Endothelial cell of umbilical vein (primary cell): ENCODE measurements around the gene GSN. TPM values are rescaled to one million over a fixed set of nuclear protein-coding genes. Genes with fewer than 3 reads are reported as not detected.

Experiments
- BruUV-seq: library from RNA; stranded (reverse); fragments of 400-500 nt; replicated peaks from 2 replicates; lab custom pipeline; 2021; lab: Mats Ljungman, UMichigan
- CTCF ChIA-PET: fragments of 300-600, 350-600 bp; sonication (Branson Sonifier 250); formaldehyde crosslinking; loops from one replicate; lab custom pipeline; 2021; ENCODE audit warnings: antibody characterized with exemption, inconsistent platforms; lab: Charles Lee
- POLR2A ChIA-PET: fragments of 300-600, 350-600 bp; sonication (Branson Sonifier 250); formaldehyde crosslinking; loops from one replicate; lab custom pipeline; 2021; ENCODE audit warnings: antibody characterized with exemption, inconsistent platforms; lab: Charles Lee
- DNase-seq: peaks from one replicate; pipeline ENCODE4 v3.0.0-alpha.2; 2011; ENCODE audit warnings: low read depth, low spot score
- FAIRE-seq: peaks from 2 replicates; lab custom pipeline; 2011; peaks lifted over from hg19 to GRCh38; lab: Jason Lieb, UNC
- H2AFZ ChIP-seq: 2 replicates; pipeline ENCODE4 v1.6.0; 2012; ENCODE audit warnings: low read depth, low read length, control low read depth, inconsistent platforms
- H3K27ac ChIP-seq: 2 replicates; pipeline ENCODE4 v1.5.1; 2011; ENCODE audit warnings: low read depth, mild to moderate bottlenecking, control low read depth, low read length, moderate library complexity; ENCODE audit not compliant: insufficient read depth
- H3K27me3 ChIP-seq, 2 experiments: 2 replicates each; pipeline versions ENCODE4 v1.6.0 to v1.6.1; 2011; ENCODE audit warnings: low read length in 2 of 2, mixed read lengths in 1 of 2; ENCODE audit not compliant: control insufficient read depth in 2 of 2, insufficient read depth in 2 of 2
- H3K36me3 ChIP-seq, 2 experiments: 2 replicates in 1 of 2; 3 replicates in 1 of 2; pipeline ENCODE4 v1.5.1; 2011; ENCODE audit warnings: low read length in 2 of 2, mild to moderate bottlenecking in 1 of 2, moderate library complexity in 1 of 2; ENCODE audit not compliant: control insufficient read depth in 2 of 2, insufficient read depth in 2 of 2; ENCODE audit errors: extremely low read depth in 1 of 2
- H3K4me1 ChIP-seq: 3 replicates; pipeline ENCODE4 v1.5.1; 2011; ENCODE audit warnings: mild to moderate bottlenecking, low read length; ENCODE audit not compliant: control insufficient read depth, insufficient read depth; ENCODE audit errors: extremely low read depth
- H3K4me2 ChIP-seq: 2 replicates; pipeline ENCODE4 v1.6.1; 2011; ENCODE audit warnings: low read length, control low read depth, mixed read lengths; ENCODE audit not compliant: insufficient read depth
- H3K4me3 ChIP-seq, 3 experiments: fragments of 200-600 bp in 1 of 3; sonication (generic), shearing (Covaris generic) in 1 of 3; replicated peaks in 1 of 3; 2 replicates each; pipeline ENCODE4 v1.5.1; 2011 to 2016; ENCODE audit warnings: control low read depth in 3 of 3, low read length in 3 of 3, mild to moderate bottlenecking in 2 of 3, inconsistent platforms in 1 of 3, low read depth in 1 of 3, moderate library complexity in 1 of 3; ENCODE audit not compliant: insufficient read depth in 1 of 3
- H3K79me2 ChIP-seq: 2 replicates; pipeline ENCODE4 v1.6.0; 2012; ENCODE audit warnings: low read length, inconsistent platforms; ENCODE audit not compliant: control insufficient read depth, insufficient read depth
- H3K9ac ChIP-seq: replicated peaks from 2 replicates; pipeline ENCODE3; 2011; ENCODE audit warnings: low read length, control low read depth; ENCODE audit not compliant: insufficient read depth; ENCODE audit errors: extremely low read depth
- H3K9me1 ChIP-seq: replicated peaks from 3 replicates; pipeline ENCODE4 v1.6.0; 2011; ENCODE audit warnings: mild to moderate bottlenecking, low read length; ENCODE audit not compliant: control insufficient read depth, insufficient read depth; ENCODE audit errors: extremely low read depth
- H3K9me3 ChIP-seq: replicated peaks from 2 replicates; pipeline ENCODE4 v1.5.1; 2012; ENCODE audit warnings: low read length, inconsistent platforms; ENCODE audit not compliant: control insufficient read depth, insufficient read depth
- H4K20me1 ChIP-seq: replicated peaks from 2 replicates; pipeline ENCODE3; 2011; ENCODE audit warnings: mild to moderate bottlenecking, low read length; ENCODE audit not compliant: control insufficient read depth, insufficient read depth; ENCODE audit errors: extremely low read depth
- EZH2 ChIP-seq: IDR thresholded peaks from 2 replicates; pipeline ENCODE4 v1.6.1; 2012; ENCODE audit warnings: borderline replicate concordance, low read depth, mild to moderate bottlenecking, moderate library complexity, low read length, inconsistent platforms; ENCODE audit not compliant: severe bottlenecking
- FOS ChIP-seq: IDR thresholded peaks from 2 replicates; pipeline ENCODE4 v1.6.1; 2011; ENCODE audit warnings: mild to moderate bottlenecking, low read length, moderate library complexity, borderline replicate concordance; ENCODE audit not compliant: insufficient read depth
- GATA2 ChIP-seq: IDR thresholded peaks from 2 replicates; pipeline ENCODE4 v1.7.0; 2011; ENCODE audit warnings: low read depth, mild to moderate bottlenecking, moderate library complexity, mixed read lengths, low read length; ENCODE audit not compliant: insufficient read length, insufficient read depth
- JUN ChIP-seq: IDR thresholded peaks from 2 replicates; pipeline ENCODE4 v1.6.1; 2011; ENCODE audit warnings: borderline replicate concordance, low read depth; ENCODE audit not compliant: insufficient read length, insufficient read depth
- MYC ChIP-seq: IDR thresholded peaks from one replicate; pipeline ENCODE4 v1.6.1; 2011; ENCODE audit warnings: mild to moderate bottlenecking, low read depth, low read length
- POLR2AphosphoS5 ChIP-seq: IDR thresholded peaks from 2 replicates; pipeline ENCODE4 v1.6.1; 2012; ENCODE audit warnings: low read depth, mild to moderate bottlenecking, control low read depth, low read length, moderate library complexity; ENCODE audit not compliant: insufficient read depth
- dilution Hi-C: fragments of 300-500 bp; cut with MboI; formaldehyde crosslinking; loops from one replicate; pipeline ENCODE4 v1.15.0; 2019; ENCODE audit warnings: low sequenced_read_pairs; ENCODE audit not compliant: extremely low pct_ligation_motif_present
- intact Hi-C: fragments of 100-400 bp; cut with micrococcal nuclease; formaldehyde crosslinking; loops from one replicate; pipeline ENCODE4 v1.10.0; 2022
- polyA plus RNA-seq, 4 experiments: library from polyadenylated mRNA; depleted of rRNA in 3 of 4; stranded (reverse) in 3 of 4; unstranded in 1 of 4; fragments of >200 nt; gene quantifications; 2 replicates each; pipeline versions ENCODE4 v1.2.1 to v1.2.3, GENCODE V29; 2011 to 2012; ENCODE audit warnings: missing spikeins in 1 of 4
- total RNA-seq: library from RNA; stranded (reverse); gene quantifications from 2 replicates; pipeline ENCODE4 v1.2.3, GENCODE V29; 2021
- TF ChIP-seq, protein P1 (sequence below), 2 donors: IDR thresholded peaks; 1 replicate in 1 of 2; 2 replicates in 1 of 2; pipeline ENCODE4 v1.5.1; 2011; ENCODE audit warnings: low read length in 2 of 2, mild to moderate bottlenecking in 2 of 2, moderate library complexity in 2 of 2, control low read depth in 1 of 2, inconsistent platforms in 1 of 2, low read depth in 1 of 2; ENCODE audit not compliant: insufficient read depth in 1 of 2; ENCODE audit errors: extremely low read depth in 1 of 2
- TF ChIP-seq, protein P2 (sequence below): IDR thresholded peaks from 2 replicates; pipeline ENCODE4 v1.6.1; 2011; ENCODE audit not compliant: insufficient read depth, insufficient read length

Gene GSN
- total and polyA plus RNA-seq, 2 donors (not counting 3 experiments of a cell fraction or from before 2014, with no cell fraction given): 130 to 232 TPM

DNA sequence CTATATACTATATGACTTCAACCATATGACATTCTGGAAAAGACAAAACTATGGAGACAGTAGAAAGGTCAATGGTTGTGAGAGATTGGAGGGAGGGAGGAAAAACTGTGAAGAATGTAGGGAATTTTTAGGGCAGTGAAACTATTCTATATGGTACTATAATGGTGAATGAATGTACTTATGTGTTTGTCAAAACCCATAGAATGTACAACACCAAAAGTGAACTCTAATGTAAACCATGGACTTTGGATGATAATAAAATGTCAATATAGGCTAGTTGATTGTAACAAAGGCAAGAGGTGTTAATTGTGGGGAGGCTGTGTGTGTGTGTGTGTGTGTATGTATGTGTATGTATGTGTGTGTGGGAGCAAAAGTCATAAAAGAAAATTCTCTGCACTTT is 112.9 kb downstream of the GSN start:
- FAIRE-seq (no peak), DNase-seq (no peak)
- Histone ChIP-seq H3K9me3 (no peaks in the 10 kb centered on the region), H3K4me2 (no peak overlapping the region), H3K36me3 (no peaks in the 10 kb centered on the region), H3K4me3 (no peak overlapping the region), H2AFZ (no peak overlapping the region), H3K79me2 (no peaks in the 10 kb centered on the region), H3K9me1 (no peaks in the 10 kb centered on the region), H3K27me3 (no peaks in the 10 kb centered on the region), H3K27ac (no peak overlapping the region), H4K20me1 (no peaks in the 10 kb centered on the region), H3K9ac (no peak overlapping the region), H3K4me1 (no peaks in the 10 kb centered on the region)
- CTCF ChIA-PET: interaction anchor here (1.7 to 2.1 kb wide), 2 partner anchors 13 to 61 kb away, joined by 7 to 8 read pairs; no protein-coding TSS in a partner anchor
- intact Hi-C loops (no loop called here), dilution Hi-C loops (no loop called here)
- POLR2A ChIA-PET: interaction anchor here (0.7 kb wide), 1 partner anchor 16 kb away, joined by 6 read pairs; no protein-coding TSS in a partner anchor
- no peak for TF ChIP-seq GATA2
- no peak for TF ChIP-seq JUN
- no peak for TF ChIP-seq POLR2AphosphoS5
- no peak for TF ChIP-seq FOS
- TF ChIP-seq, protein P1, sequence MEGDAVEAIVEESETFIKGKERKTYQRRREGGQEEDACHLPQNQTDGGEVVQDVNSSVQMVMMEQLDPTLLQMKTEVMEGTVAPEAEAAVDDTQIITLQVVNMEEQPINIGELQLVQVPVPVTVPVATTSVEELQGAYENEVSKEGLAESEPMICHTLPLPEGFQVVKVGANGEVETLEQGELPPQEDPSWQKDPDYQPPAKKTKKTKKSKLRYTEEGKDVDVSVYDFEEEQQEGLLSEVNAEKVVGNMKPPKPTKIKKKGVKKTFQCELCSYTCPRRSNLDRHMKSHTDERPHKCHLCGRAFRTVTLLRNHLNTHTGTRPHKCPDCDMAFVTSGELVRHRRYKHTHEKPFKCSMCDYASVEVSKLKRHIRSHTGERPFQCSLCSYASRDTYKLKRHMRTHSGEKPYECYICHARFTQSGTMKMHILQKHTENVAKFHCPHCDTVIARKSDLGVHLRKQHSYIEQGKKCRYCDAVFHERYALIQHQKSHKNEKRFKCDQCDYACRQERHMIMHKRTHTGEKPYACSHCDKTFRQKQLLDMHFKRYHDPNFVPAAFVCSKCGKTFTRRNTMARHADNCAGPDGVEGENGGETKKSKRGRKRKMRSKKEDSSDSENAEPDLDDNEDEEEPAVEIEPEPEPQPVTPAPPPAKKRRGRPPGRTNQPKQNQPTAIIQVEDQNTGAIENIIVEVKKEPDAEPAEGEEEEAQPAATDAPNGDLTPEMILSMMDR (IDR thresholded peaks at IDR 0.05; ENCODE audit: extremely low read depth in 1 of 2, insufficient read depth in 1 of 2, low read depth in 1 of 2, low read length in 2 of 2): no peak
- TF ChIP-seq, protein P2, sequence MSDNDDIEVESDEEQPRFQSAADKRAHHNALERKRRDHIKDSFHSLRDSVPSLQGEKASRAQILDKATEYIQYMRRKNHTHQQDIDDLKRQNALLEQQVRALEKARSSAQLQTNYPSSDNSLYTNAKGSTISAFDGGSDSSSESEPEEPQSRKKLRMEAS: no peak
- no peak for TF ChIP-seq MYC
- TF ChIP-seq EZH2: no peak
- BruUV-seq: no TSS peak

Other genes starting within 250 kb of the GSN start
- 1.6 and 1.8 TPM in 2 replicates for gene C5, start 217.9 kb upstream of the GSN start, total RNA-seq
- 0.79 and 1.0 TPM in 2 replicates for gene C5, start 217.9 kb upstream of the GSN start, polyA plus RNA-seq
- gene CNTRL, start 193.2 kb upstream of the GSN start, total RNA-seq: 21.8 and 22.0 TPM in 2 replicates
- gene CNTRL, start 193.2 kb upstream of the GSN start, polyA plus RNA-seq: 5.4 and 6.1 TPM in 2 replicates
- 76.4 and 79.3 TPM in 2 replicates for gene RAB14, start 66.3 kb upstream of the GSN start, total RNA-seq
- gene RAB14, start 66.3 kb upstream of the GSN start, polyA plus RNA-seq: 12.7 and 18.9 TPM in 2 replicates
- gene STOM, start 102.1 kb downstream of the GSN start, total RNA-seq: 138 and 170 TPM in 2 replicates
- gene STOM, start 102.1 kb downstream of the GSN start, polyA plus RNA-seq: 133 and 153 TPM in 2 replicates
- gene GGTA1, start 231.7 kb downstream of the GSN start, total RNA-seq: not detected in 2 replicates
- not detected in 2 replicates for gene GGTA1, start 231.7 kb downstream of the GSN start, polyA plus RNA-seq